Liver (tissue), 9 donors: ENCODE data around the gene TRIL. TPM values are rescaled to one million over a fixed set of nuclear protein-coding genes. Genes with fewer than 3 reads are reported as not detected.

Source experiments
- DNase-seq: peaks from one replicate; pipeline ENCODE4 v3.0.0-alpha.2; 2017; ENCODE audit warnings: low spot score
- H3K27ac ChIP-seq, 2 donors: one replicate each; pipeline ENCODE4 v1.7.0; 2013; ENCODE audit warnings: inconsistent platforms in 2 of 2, low read length in 2 of 2, control low read depth in 1 of 2, low read depth in 1 of 2, mild to moderate bottlenecking in 1 of 2
- H3K27me3 ChIP-seq, 4 donors: one replicate each; pipeline versions ENCODE4 v1.6.1 to v1.7.0; 2013; ENCODE audit warnings: low read length in 3 of 4, inconsistent platforms in 1 of 4, mild to moderate bottlenecking in 1 of 4, moderate library complexity in 1 of 4; ENCODE audit not compliant: control insufficient read depth in 4 of 4, insufficient read depth in 4 of 4
- H3K36me3 ChIP-seq, 4 donors: one replicate each; pipeline versions ENCODE4 v1.6.1 to v1.7.0; 2013; ENCODE audit warnings: low read length in 3 of 4, mild to moderate bottlenecking in 3 of 4, low read depth in 1 of 4, moderate library complexity in 1 of 4; ENCODE audit not compliant: control insufficient read depth in 4 of 4, insufficient read depth in 3 of 4
- H3K4me1 ChIP-seq, 4 donors: one replicate each; pipeline versions ENCODE4 v1.6.1 to v1.7.0; 2013; ENCODE audit warnings: low read length in 3 of 4, mild to moderate bottlenecking in 3 of 4, moderate library complexity in 1 of 4; ENCODE audit not compliant: control insufficient read depth in 4 of 4, insufficient read depth in 4 of 4
- H3K4me3 ChIP-seq, 3 donors: one replicate each; pipeline versions ENCODE4 v1.6.1 to v1.7.0; 2013; ENCODE audit warnings: low read length in 3 of 3, control low read depth in 1 of 3, low read depth in 1 of 3, mild to moderate bottlenecking in 1 of 3
- H3K9ac ChIP-seq, 2 donors: one replicate each; pipeline ENCODE4 v1.7.0; 2013; ENCODE audit warnings: low read length in 2 of 2, mild to moderate bottlenecking in 2 of 2, moderate library complexity in 2 of 2, control low read depth in 1 of 2, low read depth in 1 of 2
- H3K9me3 ChIP-seq, 4 donors: one replicate each; pipeline versions ENCODE4 v1.6.1 to v1.7.0; 2013; ENCODE audit warnings: low read length in 3 of 4; ENCODE audit not compliant: control insufficient read depth in 4 of 4
- FOXA1 ChIP-seq: IDR thresholded peaks from 2 replicates; pipeline ENCODE4 v1.6.1; 2016; ENCODE audit warnings: antibody characterized with exemption
- FOXA2 ChIP-seq: IDR thresholded peaks from 2 replicates; pipeline ENCODE4 v1.6.1; 2016; ENCODE audit warnings: antibody characterized with exemption
- GABPA ChIP-seq, 2 donors: IDR thresholded peaks in 1 of 2; conservative IDR thresholded peaks in 1 of 2; 2 replicates each; pipeline ENCODE4 v1.6.1; 2016; ENCODE audit warnings: antibody characterized with exemption in 2 of 2, mild to moderate bottlenecking in 1 of 2, moderate library complexity in 1 of 2
- HNF4A ChIP-seq, 2 donors: conservative IDR thresholded peaks; 2 replicates each; pipeline ENCODE4 v1.6.1; 2016; ENCODE audit warnings: antibody characterized with exemption in 2 of 2, mild to moderate bottlenecking in 2 of 2
- JUND ChIP-seq, 2 donors: IDR thresholded peaks; 2 replicates each; pipeline ENCODE4 v1.6.1; 2016; ENCODE audit warnings: antibody characterized with exemption in 2 of 2
- NR2F2 ChIP-seq: IDR thresholded peaks from 2 replicates; pipeline ENCODE4 v1.6.1; 2016; ENCODE audit warnings: antibody characterized with exemption
- RAD21 ChIP-seq, 2 donors: IDR thresholded peaks; 2 replicates each; pipeline ENCODE4 v1.6.1; 2016; ENCODE audit warnings: antibody characterized with exemption in 2 of 2, mild to moderate bottlenecking in 2 of 2
- RXRA ChIP-seq, 2 donors: IDR thresholded peaks; 2 replicates each; pipeline ENCODE4 v1.6.1; 2017 to 2018; ENCODE audit warnings: antibody characterized with exemption in 2 of 2, mild to moderate bottlenecking in 1 of 2
- SP1 ChIP-seq: IDR thresholded peaks from 2 replicates; pipeline ENCODE4 v1.6.1; 2018; ENCODE audit warnings: antibody characterized with exemption, mild to moderate bottlenecking
- TAF1 ChIP-seq: conservative IDR thresholded peaks from 2 replicates; pipeline ENCODE4 v1.6.1; 2016; ENCODE audit warnings: antibody characterized with exemption, mild to moderate bottlenecking
- YY1 ChIP-seq: IDR thresholded peaks from 2 replicates; pipeline ENCODE4 v1.6.1; 2016; ENCODE audit warnings: antibody characterized with exemption, mild to moderate bottlenecking
- WGBS: extraction: QIAGEN DNeasy Blood & Tissue Kit; methylation state at CpG from one replicate; pipeline ENCODE4 v1.1.7; 2013; 5-methylcytosine and 5-hydroxymethylcytosine counted together
- polyA plus RNA-seq, 2 donors: library from polyadenylated mRNA; stranded (reverse) in 1 of 2; unstranded in 1 of 2; fragments of 200-250 nt in 1 of 2; fragments of >200 nt in 1 of 2; fragmentation: Nextera tagmentation in 1 of 2; extraction: Ambion mirVana in 1 of 2; gene quantifications; one replicate each; pipeline versions ENCODE4 v1.2.1 to v1.2.3, GENCODE V29; 2013 to 2015
- total RNA-seq, 2 donors: library from RNA; depleted of rRNA; stranded (reverse); fragments of >200 nt; gene quantifications; one replicate each; pipeline ENCODE4 v1.2.3, GENCODE V29; 2014
- TF ChIP-seq, protein P1 (sequence below): IDR thresholded peaks from 2 replicates; pipeline ENCODE4 v1.6.1; 2016; ENCODE audit warnings: antibody characterized with exemption
- TF ChIP-seq, protein P2 (sequence below): fragments of 150-350 bp; IDR thresholded peaks from 2 replicates; pipeline ENCODE4 v1.5.1; 2017; ENCODE audit warnings: improper control_type of control experiment, low read depth, low read length; ENCODE audit not compliant: missing input control
- TF ChIP-seq, protein P3 (sequence below): IDR thresholded peaks from 2 replicates; pipeline ENCODE4 v1.6.1; 2016; ENCODE audit warnings: antibody characterized with exemption
- TF ChIP-seq, protein P4 (sequence below): IDR thresholded peaks from 2 replicates; pipeline ENCODE4 v1.6.1; 2016; ENCODE audit warnings: antibody characterized with exemption
- TF ChIP-seq, protein P5 (sequence below): IDR thresholded peaks from 2 replicates; pipeline ENCODE4 v1.6.1; 2016; ENCODE audit warnings: antibody characterized with exemption, mild to moderate bottlenecking
- donor health status: healthy.
- donor health status: healthy.
- donor health status: healthy.
- donor health status: healthy.
- donor health status: healthy.

Gene TRIL
- total and polyA plus RNA-seq, 4 donors: 0.06 to 0.67 (median 0.35) TPM

DNA sequence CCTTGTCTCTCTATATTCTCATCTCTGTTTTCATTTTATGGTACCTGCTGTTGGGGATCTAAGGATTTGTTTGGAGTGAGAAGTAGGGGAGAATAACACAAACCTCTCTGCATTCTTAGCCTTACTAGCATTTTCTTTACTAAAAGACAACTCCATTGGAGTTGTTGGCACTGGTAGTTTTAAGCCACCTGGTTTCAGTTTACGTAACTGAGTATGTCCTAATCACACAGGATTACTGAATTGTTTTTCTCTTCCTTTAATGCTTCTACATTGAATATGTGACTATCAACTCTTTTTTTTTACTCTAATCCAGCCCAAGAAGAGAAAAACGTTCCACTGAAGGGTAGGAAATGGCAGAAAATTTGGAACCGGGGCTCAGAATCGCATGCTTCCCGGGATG lies 30.0 kb upstream of the TRIL start:
- DNase-seq: no peak
- 85% methylated on average over 5 of the region's 5 CpGs for WGBS
- Histone ChIP-seq H3K9ac (no peak overlapping the region), H3K36me3 (no peaks in the 10 kb centered on the region), H3K9me3 (no peaks in the 10 kb centered on the region), H3K4me3 (no peak overlapping the region), H3K27me3 (no peaks in the 10 kb centered on the region), H3K4me1 (no peaks in the 10 kb centered on the region), H3K27ac (no peak overlapping the region)
- TF ChIP-seq YY1: no peak
- TF ChIP-seq NR2F2: no peak
- no peak for TF ChIP-seq SP1
- TF ChIP-seq TAF1: no peak
- no peak for TF ChIP-seq FOXA2
- no peak for TF ChIP-seq GABPA (IDR thresholded peaks at IDR 0.05 in 1 of 2, conservative IDR thresholded peaks at IDR 0.05 in 1 of 2)
- TF ChIP-seq RAD21 (IDR thresholded peaks at IDR 0.05): no peak
- TF ChIP-seq, protein P1, sequence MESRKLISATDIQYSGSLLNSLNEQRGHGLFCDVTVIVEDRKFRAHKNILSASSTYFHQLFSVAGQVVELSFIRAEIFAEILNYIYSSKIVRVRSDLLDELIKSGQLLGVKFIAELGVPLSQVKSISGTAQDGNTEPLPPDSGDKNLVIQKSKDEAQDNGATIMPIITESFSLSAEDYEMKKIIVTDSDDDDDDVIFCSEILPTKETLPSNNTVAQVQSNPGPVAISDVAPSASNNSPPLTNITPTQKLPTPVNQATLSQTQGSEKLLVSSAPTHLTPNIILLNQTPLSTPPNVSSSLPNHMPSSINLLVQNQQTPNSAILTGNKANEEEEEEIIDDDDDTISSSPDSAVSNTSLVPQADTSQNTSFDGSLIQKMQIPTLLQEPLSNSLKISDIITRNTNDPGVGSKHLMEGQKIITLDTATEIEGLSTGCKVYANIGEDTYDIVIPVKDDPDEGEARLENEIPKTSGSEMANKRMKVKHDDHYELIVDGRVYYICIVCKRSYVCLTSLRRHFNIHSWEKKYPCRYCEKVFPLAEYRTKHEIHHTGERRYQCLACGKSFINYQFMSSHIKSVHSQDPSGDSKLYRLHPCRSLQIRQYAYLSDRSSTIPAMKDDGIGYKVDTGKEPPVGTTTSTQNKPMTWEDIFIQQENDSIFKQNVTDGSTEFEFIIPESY: no peak
- no peak for TF ChIP-seq JUND (IDR thresholded peaks at IDR 0.05)
- TF ChIP-seq FOXA1: no peak

DNA sequence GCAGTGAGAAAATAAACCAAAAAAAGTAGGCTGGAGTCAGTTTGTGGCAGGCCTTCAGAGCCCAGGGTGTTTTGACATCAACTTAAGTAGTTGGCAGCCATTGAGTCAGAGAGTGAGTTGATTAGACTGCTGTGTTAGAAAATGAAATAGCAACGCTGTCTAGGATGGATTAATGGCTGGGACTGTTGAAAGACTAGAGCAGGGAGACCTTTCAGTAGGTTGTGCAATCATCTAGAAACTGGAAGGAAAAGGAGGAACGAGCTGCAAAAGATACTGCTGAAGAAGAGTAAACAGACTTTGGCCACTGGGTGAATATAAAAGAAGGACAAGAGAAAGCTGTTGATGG lies 28.6 kb upstream of the TRIL start:
- DNase-seq: no peak
- H3K4me3 ChIP-seq: no peak overlapping the region
- H3K9ac ChIP-seq: no peak overlapping the region
- no peaks in the 10 kb centered on the region for H3K27me3 ChIP-seq
- WGBS: 23% methylated on average over 2 of the region's 2 CpGs
- no peaks in the 10 kb centered on the region for H3K9me3 ChIP-seq
- H3K27ac ChIP-seq: no peak overlapping the region
- no peaks in the 10 kb centered on the region for H3K36me3 ChIP-seq
- no peaks in the 10 kb centered on the region for H3K4me1 ChIP-seq
- TF ChIP-seq, protein P2, sequence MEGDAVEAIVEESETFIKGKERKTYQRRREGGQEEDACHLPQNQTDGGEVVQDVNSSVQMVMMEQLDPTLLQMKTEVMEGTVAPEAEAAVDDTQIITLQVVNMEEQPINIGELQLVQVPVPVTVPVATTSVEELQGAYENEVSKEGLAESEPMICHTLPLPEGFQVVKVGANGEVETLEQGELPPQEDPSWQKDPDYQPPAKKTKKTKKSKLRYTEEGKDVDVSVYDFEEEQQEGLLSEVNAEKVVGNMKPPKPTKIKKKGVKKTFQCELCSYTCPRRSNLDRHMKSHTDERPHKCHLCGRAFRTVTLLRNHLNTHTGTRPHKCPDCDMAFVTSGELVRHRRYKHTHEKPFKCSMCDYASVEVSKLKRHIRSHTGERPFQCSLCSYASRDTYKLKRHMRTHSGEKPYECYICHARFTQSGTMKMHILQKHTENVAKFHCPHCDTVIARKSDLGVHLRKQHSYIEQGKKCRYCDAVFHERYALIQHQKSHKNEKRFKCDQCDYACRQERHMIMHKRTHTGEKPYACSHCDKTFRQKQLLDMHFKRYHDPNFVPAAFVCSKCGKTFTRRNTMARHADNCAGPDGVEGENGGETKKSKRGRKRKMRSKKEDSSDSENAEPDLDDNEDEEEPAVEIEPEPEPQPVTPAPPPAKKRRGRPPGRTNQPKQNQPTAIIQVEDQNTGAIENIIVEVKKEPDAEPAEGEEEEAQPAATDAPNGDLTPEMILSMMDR: no peak
- TF ChIP-seq RAD21 (IDR thresholded peaks at IDR 0.05): no peak
- TF ChIP-seq, protein P3, sequence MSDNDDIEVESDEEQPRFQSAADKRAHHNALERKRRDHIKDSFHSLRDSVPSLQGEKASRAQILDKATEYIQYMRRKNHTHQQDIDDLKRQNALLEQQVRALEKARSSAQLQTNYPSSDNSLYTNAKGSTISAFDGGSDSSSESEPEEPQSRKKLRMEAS: no peak
- TF ChIP-seq, protein P4, sequence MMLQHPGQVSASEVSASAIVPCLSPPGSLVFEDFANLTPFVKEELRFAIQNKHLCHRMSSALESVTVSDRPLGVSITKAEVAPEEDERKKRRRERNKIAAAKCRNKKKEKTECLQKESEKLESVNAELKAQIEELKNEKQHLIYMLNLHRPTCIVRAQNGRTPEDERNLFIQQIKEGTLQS: no peak
- no peak for TF ChIP-seq FOXA1
- TF ChIP-seq HNF4A (conservative IDR thresholded peaks at IDR 0.05): no peak
- no peak for TF ChIP-seq YY1
- no peak for TF ChIP-seq TAF1
- TF ChIP-seq RXRA (IDR thresholded peaks at IDR 0.05): no peak
- TF ChIP-seq, protein P5, sequence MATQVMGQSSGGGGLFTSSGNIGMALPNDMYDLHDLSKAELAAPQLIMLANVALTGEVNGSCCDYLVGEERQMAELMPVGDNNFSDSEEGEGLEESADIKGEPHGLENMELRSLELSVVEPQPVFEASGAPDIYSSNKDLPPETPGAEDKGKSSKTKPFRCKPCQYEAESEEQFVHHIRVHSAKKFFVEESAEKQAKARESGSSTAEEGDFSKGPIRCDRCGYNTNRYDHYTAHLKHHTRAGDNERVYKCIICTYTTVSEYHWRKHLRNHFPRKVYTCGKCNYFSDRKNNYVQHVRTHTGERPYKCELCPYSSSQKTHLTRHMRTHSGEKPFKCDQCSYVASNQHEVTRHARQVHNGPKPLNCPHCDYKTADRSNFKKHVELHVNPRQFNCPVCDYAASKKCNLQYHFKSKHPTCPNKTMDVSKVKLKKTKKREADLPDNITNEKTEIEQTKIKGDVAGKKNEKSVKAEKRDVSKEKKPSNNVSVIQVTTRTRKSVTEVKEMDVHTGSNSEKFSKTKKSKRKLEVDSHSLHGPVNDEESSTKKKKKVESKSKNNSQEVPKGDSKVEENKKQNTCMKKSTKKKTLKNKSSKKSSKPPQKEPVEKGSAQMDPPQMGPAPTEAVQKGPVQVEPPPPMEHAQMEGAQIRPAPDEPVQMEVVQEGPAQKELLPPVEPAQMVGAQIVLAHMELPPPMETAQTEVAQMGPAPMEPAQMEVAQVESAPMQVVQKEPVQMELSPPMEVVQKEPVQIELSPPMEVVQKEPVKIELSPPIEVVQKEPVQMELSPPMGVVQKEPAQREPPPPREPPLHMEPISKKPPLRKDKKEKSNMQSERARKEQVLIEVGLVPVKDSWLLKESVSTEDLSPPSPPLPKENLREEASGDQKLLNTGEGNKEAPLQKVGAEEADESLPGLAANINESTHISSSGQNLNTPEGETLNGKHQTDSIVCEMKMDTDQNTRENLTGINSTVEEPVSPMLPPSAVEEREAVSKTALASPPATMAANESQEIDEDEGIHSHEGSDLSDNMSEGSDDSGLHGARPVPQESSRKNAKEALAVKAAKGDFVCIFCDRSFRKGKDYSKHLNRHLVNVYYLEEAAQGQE: no peak
